Measurements from ENCODE around the gene ESYT2.

Gene ESYT2

DNA sequence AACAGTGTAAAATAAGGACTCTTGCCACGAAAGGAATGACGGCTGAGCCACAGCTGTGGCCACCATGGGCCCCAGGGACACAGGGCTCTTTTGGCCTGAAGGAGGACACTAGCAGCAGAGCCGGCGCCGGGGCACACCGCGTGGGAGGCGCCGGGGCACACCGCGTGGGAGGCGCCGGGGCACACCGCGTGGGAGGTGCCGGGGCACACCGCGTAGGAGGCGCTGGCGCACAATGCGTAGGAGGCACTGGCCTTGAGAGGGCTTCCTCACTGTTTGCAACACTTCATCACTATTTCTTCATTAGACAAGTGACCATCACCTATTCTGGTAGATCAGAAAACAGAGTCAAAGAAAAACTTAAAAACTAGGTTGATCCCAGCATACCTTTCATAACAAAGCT, 23.4 kb downstream of the ESYT2 start:
- in situ Hi-C loops (cut with MboI; ENCODE audit: low sequenced_read_pairs): no loop called here

DNA sequence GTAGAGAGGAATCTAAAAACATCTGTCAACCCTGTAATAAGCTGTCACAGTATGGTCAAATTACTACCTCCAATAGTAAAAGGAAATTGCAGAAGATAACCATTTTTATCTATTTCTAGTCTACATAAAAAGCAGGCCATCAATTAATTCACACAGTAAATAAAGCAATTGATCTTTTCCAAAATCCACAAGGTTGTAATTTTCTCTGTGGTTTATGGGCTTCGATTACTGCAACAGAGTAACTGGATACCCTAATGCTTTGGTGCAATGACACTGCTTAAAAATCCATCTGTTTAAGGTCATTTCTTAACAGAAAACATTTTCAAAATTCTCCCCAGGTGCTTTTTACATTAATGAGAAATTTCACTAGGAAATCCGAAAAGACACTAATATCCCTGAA, 23.9 kb downstream of the ESYT2 start:
- in situ Hi-C loops (cut with MboI; ENCODE audit: low sequenced_read_pairs): no loop called here

DNA sequence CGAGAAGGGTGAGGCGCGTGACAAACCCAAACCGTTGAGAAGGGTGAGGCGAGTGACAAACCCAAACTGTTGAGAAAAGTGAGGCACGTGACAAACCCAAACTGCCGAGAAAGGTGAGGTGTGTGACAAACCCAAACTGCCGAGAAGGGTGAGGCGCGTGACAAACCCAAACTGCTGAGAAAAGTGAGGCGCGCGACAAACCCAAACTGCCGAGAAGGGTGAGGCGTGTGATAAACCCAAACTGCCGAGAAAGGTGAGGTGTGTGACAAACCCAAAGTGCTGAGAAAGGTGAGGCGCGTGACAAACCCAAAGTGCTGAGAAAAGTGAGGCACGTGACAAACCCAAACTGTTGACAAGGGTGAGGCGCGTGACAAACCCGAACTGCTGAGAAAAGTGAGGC, 25.0 kb downstream of the ESYT2 start:
- in situ Hi-C loops (cut with MboI; ENCODE audit: low sequenced_read_pairs): no loop called here

- in situ Hi-C loops (cut with MboI; ENCODE audit: low sequenced_read_pairs): no loop called here
These were observed 25.8 kb downstream of the ESYT2 start for GRCh38 chr7:158803367-158803969.

DNA sequence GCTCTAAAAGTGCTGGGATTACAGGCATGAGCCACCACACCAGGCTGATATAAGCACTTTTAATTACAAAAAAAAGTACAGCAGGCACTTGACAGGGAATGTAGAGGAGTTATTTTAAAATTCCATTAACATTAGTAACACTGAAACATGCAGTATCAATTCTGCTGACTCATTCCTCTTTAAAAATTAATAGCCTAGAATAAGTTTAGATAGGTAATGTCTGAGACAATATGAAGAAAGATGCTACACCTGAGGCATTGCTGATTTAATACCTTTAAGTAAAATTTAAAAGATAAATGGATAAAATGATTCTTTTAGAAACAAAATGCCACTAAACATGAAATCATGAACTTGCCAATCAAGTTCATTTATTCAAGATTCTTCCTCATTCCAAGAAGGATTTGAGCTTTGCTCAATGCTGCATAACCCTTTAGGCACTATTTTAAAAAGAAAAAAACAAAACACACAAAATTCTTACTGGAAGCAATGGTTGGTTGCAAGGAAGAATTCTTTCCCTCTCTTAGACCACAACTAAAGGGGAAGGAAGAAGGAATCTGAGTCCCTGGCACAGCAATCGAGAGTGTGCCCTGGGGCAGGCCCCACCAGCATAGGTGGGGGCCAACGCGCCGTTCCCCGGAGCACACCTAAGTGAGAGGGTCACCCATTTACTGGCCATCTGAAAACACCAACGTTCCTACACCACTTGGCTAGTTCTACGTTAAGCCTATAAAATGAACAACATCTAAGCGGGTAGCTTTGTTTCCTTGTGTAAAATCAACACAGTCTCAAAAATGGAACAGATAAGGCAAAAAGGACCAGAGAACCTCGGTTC, 26.6 kb downstream of the ESYT2 start:
- in situ Hi-C loops (cut with MboI; ENCODE audit: low sequenced_read_pairs): no loop called here

GRCh38 chr7:158798741-158799140, 30.6 kb downstream of the ESYT2 start:
- in situ Hi-C loops (cut with MboI; ENCODE audit: low sequenced_read_pairs): no loop called here

DNA sequence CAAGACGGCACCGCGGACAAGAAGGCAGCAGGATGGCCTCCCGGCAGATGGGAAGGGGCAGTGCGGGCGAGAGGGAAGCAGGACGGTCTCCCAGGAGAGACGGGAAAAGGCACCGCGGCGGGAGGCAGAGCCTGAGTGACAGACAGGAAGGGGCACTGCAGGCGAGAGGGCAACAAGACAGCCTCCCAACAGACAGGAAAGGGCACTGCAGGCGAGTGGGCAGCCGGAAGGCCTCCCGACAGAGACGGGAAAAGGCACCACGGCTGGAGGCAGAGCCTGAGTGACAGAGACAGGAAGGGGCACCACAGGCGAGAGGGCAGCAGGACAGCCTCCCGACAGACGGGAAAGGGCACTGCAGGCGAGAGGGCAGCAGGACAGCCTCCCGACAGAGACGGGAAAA, 32.6 kb downstream of the ESYT2 start:
- in situ Hi-C loops (cut with MboI; ENCODE audit: low sequenced_read_pairs): no loop called here

DNA sequence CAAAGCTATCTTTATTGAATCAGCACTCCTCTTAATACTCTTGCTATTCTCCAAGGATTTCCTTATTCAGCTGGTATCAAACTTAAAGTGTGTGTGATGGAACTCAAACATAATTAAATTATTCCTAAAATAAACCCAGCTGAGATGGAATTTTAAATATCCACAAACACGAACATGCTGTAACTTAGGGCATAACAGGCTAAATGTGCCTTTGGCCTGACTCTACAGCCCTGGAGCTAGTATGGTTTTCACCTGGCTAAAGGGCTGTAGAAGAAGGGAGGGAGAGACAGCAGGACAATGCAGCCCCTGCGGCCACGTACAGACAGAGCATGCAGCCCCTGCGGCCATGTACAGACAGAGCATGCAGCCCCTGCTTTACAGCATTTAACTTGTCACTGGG, 34.0 kb downstream of the ESYT2 start:
- in situ Hi-C loops (cut with MboI; ENCODE audit: low sequenced_read_pairs): no loop called here

- in situ Hi-C loops (cut with MboI; ENCODE audit: low sequenced_read_pairs): no loop called here
These were observed 38.2 kb downstream of the ESYT2 start for GRCh38 chr7:158791107-158791506.

DNA sequence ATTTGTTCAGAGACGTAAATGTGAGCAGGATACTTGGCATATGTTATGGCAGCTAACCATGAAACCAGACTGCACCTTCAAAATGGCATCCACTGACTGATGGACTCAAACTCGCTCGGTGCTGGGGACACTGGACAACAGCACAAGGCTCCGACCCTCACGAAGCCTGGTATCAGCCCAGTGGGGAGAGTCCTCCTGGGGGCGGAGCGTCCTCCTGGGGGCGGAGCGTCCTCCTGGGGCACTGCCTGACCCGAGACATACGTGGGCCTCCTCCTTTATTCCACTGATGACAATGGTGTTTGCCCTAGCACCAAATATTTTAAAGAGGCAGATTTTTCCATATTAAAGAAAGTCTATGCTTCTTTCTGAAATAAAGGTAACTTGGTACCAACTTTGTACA, 39.5 kb downstream of the ESYT2 start:
- in situ Hi-C loops (cut with MboI; ENCODE audit: low sequenced_read_pairs): no loop called here

GRCh38 chr7:158786898-158787297, 42.4 kb downstream of the ESYT2 start:
- in situ Hi-C loops (cut with MboI; ENCODE audit: low sequenced_read_pairs): no loop called here

GRCh38 chr7:158784270-158784669, 45.0 kb downstream of the ESYT2 start:
- in situ Hi-C loops (cut with MboI; ENCODE audit: low sequenced_read_pairs): no loop called here

DNA sequence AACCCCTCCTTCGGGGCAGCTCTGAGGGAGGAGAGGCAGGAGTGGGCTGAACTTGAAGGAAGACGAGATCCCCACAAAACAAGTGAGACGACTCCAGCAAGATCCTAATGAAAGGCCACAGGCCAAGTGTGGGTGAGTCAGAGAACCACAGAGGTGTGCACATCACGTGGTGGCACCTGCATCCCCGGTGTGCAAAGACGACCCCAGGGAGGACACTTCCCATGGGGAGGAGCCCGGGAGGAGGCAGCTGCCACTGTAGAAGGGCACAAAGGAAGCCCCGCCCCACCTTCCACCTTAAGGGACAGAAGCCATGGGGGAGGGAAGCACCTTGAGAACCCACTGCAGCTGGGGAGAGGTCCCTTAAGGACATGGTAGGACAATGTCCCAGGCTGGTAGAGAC, 45.7 kb downstream of the ESYT2 start:
- in situ Hi-C loops (cut with MboI; ENCODE audit: low sequenced_read_pairs): no loop called here

DNA sequence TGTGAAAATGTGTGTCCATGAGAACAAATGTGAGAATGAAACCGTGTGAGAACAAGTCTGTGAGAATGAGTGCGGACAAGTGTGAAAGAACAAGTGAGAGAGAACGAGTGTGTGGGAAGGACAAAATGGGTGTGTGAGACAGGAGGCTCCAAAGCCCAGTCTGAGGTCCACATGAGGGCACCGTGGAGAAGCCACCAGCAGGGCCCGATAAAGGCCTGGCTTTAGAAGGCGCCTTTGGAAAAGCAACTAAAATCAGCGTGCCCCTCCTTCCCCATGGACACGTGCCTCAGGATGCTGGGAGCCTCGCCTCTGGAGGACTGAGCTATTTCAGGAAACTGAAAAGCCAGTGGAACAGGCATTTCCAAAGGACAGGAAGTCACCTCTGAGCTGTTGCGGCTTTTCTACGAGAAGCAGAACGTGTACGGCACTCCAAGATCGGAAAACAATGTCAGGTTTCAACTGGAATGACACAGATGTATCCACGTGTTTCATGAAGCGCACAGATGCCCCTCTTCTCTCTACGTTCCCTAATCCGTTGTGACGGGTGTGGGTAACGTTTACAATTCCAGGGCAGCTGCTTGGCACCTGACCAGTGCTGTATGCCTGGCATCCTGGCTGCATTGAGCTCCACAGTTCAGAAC, 46.4 kb downstream of the ESYT2 start:
- in situ Hi-C loops (cut with MboI; ENCODE audit: low sequenced_read_pairs): no loop called here

GRCh38 chr7:158781974-158782664, 47.2 kb downstream of the ESYT2 start:
- in situ Hi-C loops (cut with MboI; ENCODE audit: low sequenced_read_pairs): no loop called here

DNA sequence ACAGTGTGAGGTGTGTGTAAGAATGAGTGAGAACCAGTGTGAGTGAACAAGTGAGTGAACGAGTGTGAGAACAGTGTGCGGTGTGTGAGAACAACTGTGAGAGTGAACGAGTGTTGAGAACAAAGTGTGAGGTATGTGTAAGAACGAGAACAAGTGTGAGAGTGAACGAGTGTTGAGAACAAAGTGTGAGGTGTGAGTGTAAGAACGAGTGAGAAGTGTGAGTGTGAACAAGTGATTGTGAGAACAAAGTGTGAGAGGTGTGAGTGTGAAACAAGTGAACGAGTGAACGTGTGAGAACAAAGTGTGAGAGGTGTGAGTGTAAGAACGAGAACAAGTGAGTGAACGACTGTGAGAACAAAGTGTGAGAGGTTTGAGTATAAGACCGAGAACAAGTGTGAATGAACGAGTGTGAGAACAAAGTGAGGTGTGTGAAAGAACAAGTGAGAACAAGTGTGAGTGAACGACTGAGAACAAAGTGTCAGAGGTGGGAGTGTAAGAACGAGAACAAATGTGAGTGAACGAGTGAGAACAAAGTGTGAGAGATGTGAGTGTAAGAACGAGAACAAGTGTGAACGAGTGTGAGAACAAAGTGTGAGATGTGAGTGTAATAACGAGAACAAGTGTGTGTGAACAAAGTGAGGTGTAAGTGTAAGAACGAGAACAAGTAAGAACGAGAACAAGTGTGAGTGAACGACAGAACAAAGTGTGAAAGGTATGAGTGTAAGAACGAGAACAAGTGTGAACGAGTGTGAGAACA, 47.9 kb downstream of the ESYT2 start:
- in situ Hi-C loops (cut with MboI; ENCODE audit: low sequenced_read_pairs): no loop called here

DNA sequence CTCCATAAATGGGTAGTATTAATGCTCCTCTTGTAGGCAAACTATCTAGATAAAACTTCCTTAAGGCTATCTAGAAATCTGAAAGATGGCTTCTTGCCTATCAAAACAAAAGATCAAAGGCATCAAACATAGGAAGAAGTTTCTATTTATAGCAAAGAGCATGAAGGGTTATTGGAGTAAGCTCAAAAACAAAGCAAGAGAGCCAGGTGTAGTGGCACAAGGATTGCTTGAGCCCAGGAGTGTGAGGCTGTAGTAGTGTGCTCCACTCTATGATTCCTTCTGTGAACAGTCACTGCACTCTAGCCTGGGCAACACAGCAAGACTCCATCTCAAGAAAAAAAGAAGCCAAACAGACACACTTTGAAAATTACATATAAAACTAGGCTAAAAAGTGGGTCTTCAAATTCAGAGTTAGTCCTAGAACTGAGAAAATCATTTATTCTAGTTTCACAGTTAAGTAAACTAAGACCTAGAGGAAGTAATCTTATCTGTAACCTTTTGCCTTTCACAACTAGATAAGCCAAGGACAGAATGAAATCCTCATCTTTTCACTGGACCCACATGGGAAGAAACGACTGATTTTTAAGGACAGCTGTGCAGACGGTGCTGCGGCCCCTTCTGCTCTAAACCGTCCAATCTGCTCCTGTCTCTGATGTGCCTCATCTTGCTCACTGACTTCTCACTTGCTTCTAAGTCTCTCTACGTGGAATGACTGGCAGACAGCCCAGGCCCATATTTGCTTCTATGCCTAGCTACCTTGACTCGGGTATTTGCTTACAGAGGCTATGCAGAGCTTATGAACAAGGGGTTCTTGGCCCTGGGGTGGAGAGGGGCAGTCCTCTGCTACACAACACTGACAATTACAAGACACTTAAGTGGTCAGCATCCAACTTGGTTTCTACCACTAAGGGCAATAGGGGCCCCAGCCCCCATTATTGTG, 50.0 kb downstream of the ESYT2 start:
- in situ Hi-C loops (cut with MboI; ENCODE audit: low sequenced_read_pairs): no loop called here

GRCh38 chr7:158778471-158778870, 50.8 kb downstream of the ESYT2 start:
- in situ Hi-C loops (cut with MboI; ENCODE audit: low sequenced_read_pairs): no loop called here

DNA sequence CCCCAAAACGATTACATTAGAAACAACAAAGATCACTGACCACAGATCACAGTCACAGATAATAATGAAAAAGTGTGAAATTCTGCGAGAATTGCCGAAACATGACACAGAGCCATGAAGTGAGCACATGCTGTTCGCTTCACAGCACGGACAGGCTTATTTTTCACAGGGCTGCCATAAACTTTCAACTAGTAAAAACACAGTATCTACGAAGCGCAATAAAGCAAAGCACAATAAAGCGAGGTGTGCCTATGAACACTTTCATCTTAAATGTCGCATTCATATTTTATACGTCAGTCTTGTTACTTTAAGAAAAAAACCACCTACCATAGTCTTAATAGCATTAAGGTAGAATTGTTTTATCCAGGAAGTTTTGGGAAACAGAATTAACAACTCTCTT, 51.5 kb downstream of the ESYT2 start:
- in situ Hi-C loops (cut with MboI; ENCODE audit: low sequenced_read_pairs): no loop called here

GRCh38 chr7:158776474-158776873, 52.8 kb downstream of the ESYT2 start:
- in situ Hi-C loops (cut with MboI; ENCODE audit: low sequenced_read_pairs): no loop called here

Measured in HL-60/S4 (cell line).